Hepatocyte (in vitro differentiated cells): ENCODE results near the gene NXN. TPM values are rescaled to one million over a fixed set of nuclear protein-coding genes. Genes with fewer than 3 reads are reported as not detected.

Source experiments
- DNase-seq: peaks from one replicate; pipeline ENCODE4 v3.0.0-alpha.2; 2016; ENCODE audit warnings: low spot score
- H2AFZ ChIP-seq: fragments of 200-600 bp; sonication (generic); 2 replicates; pipeline ENCODE4 v1.6.0; 2016; ENCODE audit warnings: antibody characterized with exemption, mild to moderate bottlenecking
- H3K27ac ChIP-seq: fragments of 200-600 bp; sonication (generic); 2 replicates; pipeline ENCODE4 v1.5.1; 2016; ENCODE audit warnings: mild to moderate bottlenecking
- H3K27me3 ChIP-seq: fragments of 200-600 bp; sonication (generic); 2 replicates; pipeline ENCODE4 v1.6.1; 2016
- H3K36me3 ChIP-seq: fragments of 200-600 bp; sonication (generic); replicated peaks from 2 replicates; pipeline ENCODE4 v1.5.1; 2016; ENCODE audit warnings: low read depth; ENCODE audit not compliant: insufficient read depth
- H3K4me1 ChIP-seq: fragments of 200-600 bp; sonication (generic); 2 replicates; pipeline ENCODE4 v1.5.1; 2016; ENCODE audit warnings: mild to moderate bottlenecking, moderate library complexity; ENCODE audit not compliant: insufficient read depth
- H3K4me2 ChIP-seq: fragments of 200-600 bp; sonication (generic); 2 replicates; pipeline ENCODE4 v1.6.0; 2016
- H3K4me3 ChIP-seq: fragments of 200-600 bp; sonication (generic); 2 replicates; pipeline ENCODE4 v1.5.1; 2016; ENCODE audit warnings: mild to moderate bottlenecking
- H3K79me2 ChIP-seq: fragments of 200-600 bp; sonication (generic); 2 replicates; pipeline ENCODE4 v1.6.0; 2017; ENCODE audit warnings: mild to moderate bottlenecking
- H3K9me2 ChIP-seq: fragments of 200-600 bp; sonication (generic); replicated peaks from 2 replicates; pipeline ENCODE4 v1.6.0; 2017; ENCODE audit warnings: mild to moderate bottlenecking; ENCODE audit not compliant: insufficient read depth
- H3K9me3 ChIP-seq: fragments of 200-600 bp; sonication (generic); 2 replicates; pipeline ENCODE4 v1.5.1; 2016; ENCODE audit warnings: low read depth, mild to moderate bottlenecking
- H4K20me1 ChIP-seq: fragments of 200-600 bp; sonication (generic); 2 replicates; pipeline ENCODE4 v1.6.0; 2016; ENCODE audit warnings: mild to moderate bottlenecking; ENCODE audit not compliant: insufficient read depth, poor library complexity, severe bottlenecking
- CTCF ChIP-seq: fragments of 200-600 bp; sonication (generic); IDR thresholded peaks from 2 replicates; pipeline ENCODE4 v1.5.1; 2016; ENCODE audit warnings: antibody characterized with exemption, mild to moderate bottlenecking; ENCODE audit not compliant: poor library complexity
- EZH2 ChIP-seq: fragments of 200-600 bp; sonication (generic); IDR thresholded peaks from 2 replicates; pipeline ENCODE4 v1.6.1; 2016; ENCODE audit warnings: antibody characterized with exemption, mild to moderate bottlenecking, borderline replicate concordance
- EZH2phosphoT487 ChIP-seq: fragments of 200-600 bp; sonication (generic); IDR thresholded peaks from one replicate; pipeline ENCODE4 v1.6.1; 2018; ENCODE audit warnings: antibody characterized with exemption, mild to moderate bottlenecking, low read depth, moderate library complexity; ENCODE audit not compliant: unreplicated experiment, severe bottlenecking
- WGBS: methylation state at CpG from one replicate; pipeline ENCODE4 v1.1.6; 2016; ENCODE audit warnings: low lambda C conversion rate; ENCODE audit errors: missing lambda C conversion rate; 5-methylcytosine and 5-hydroxymethylcytosine counted together
- polyA plus RNA-seq: library from polyadenylated mRNA; unstranded; fragments of >200 nt; fragmentation: Nextera tagmentation; extraction: Ambion mirVana; gene quantifications from 2 replicates; pipeline ENCODE4 v1.2.1, GENCODE V29; 2016
- total RNA-seq: library from RNA; depleted of rRNA; stranded (reverse); fragments of >200 nt; gene quantifications from 2 replicates; pipeline ENCODE4 v1.2.3, GENCODE V29; 2014

The NXN gene
- total and polyA plus RNA-seq, 2 experiments from 2014 or later, result 55.0 to 74.1 TPM

GRCh38 chr17:967122-967521 lies 12.5 kb downstream of the NXN start:
- H3K27me3 ChIP-seq, result no peaks in the 10 kb centered on the region
- H3K9me2 ChIP-seq, result no peaks in the 10 kb centered on the region
- peak overlapping the region; percentile 92 for H3K27ac ChIP-seq
- no peak for DNase-seq
- H3K36me3 ChIP-seq, result no peaks in the 10 kb centered on the region
- WGBS, result 95% methylated on average over 9 of the region's 9 CpGs
- TF ChIP-seq EZH2 (no peak), CTCF (no peak), EZH2phosphoT487 (no peak)
- H3K79me2 ChIP-seq, result peaks cover 93% of the 10 kb centered on the region
- peaks cover 62% of the 10 kb centered on the region for H3K4me1 ChIP-seq
- H2AFZ ChIP-seq, result no peak overlapping the region
- no peak overlapping the region for H3K4me2 ChIP-seq
- H3K4me3 ChIP-seq, result no peak overlapping the region
- H4K20me1 ChIP-seq, result peaks cover 2% of the 10 kb centered on the region
- no peaks in the 10 kb centered on the region for H3K9me3 ChIP-seq

- peak; percentile 63 for DNase-seq
- Histone ChIP-seq H3K27ac (peak overlapping the region; percentile 93), H3K9me3 (no peaks in the 10 kb centered on the region), H3K9me2 (no peaks in the 10 kb centered on the region), H2AFZ (no peak overlapping the region), H3K79me2 (peaks cover 93% of the 10 kb centered on the region), H4K20me1 (peaks cover 6% of the 10 kb centered on the region), H3K36me3 (no peaks in the 10 kb centered on the region), H3K4me2 (peak overlapping the region; percentile 65), H3K4me1 (peaks cover 55% of the 10 kb centered on the region), H3K27me3 (no peaks in the 10 kb centered on the region), H3K4me3 (no peak overlapping the region)
- 33% methylated on average over 12 of the region's 12 CpGs for WGBS
- TF ChIP-seq CTCF (no peak), EZH2 (no peak), EZH2phosphoT487 (no peak)
Measured at GRCh38 chr17:965311-965989, 14.1 kb downstream of the NXN start.

- no peaks in the 10 kb centered on the region for H3K36me3 ChIP-seq
- H3K27me3 ChIP-seq, result no peaks in the 10 kb centered on the region
- H3K27ac ChIP-seq, result peak overlapping the region; percentile 93
- H3K79me2 ChIP-seq, result peaks cover 94% of the 10 kb centered on the region
- no peak overlapping the region for H2AFZ ChIP-seq
- H3K4me3 ChIP-seq, result no peak overlapping the region
- TF ChIP-seq CTCF, result no peak
- no peak for TF ChIP-seq EZH2
- TF ChIP-seq EZH2phosphoT487, result no peak
- no peak for DNase-seq
- 26% methylated on average over 14 of the region's 14 CpGs for WGBS
- H3K4me2 ChIP-seq, result peak overlapping the region; percentile 65
- H3K9me2 ChIP-seq, result no peaks in the 10 kb centered on the region
- peaks cover 6% of the 10 kb centered on the region for H4K20me1 ChIP-seq
- no peaks in the 10 kb centered on the region for H3K9me3 ChIP-seq
- H3K4me1 ChIP-seq, result peaks cover 49% of the 10 kb centered on the region
Measured at GRCh38 chr17:964876-965275, 14.7 kb downstream of the NXN start.
